Pancreas (tissue), 10 donors: ENCODE data around the gene KRTAP8-1. TPM values are rescaled to one million over a fixed set of nuclear protein-coding genes. Genes with fewer than 3 reads are reported as not detected.

Experiments used
- ATAC-seq, 4 donors: fragments of 200-7000 bp; cut with Tn5 transposase; one replicate each; pipeline versions ENCODE4 v1.8.0 to v1.9.1; 2020; ENCODE audit warnings: mild to moderate bottlenecking in 4 of 4, moderate library complexity in 4 of 4
- DNase-seq, 6 donors: peaks; one replicate each; pipeline ENCODE4 v3.0.0-alpha.2; 2020
- FAIRE-seq: peaks from 2 replicates; lab custom pipeline; 2012; peaks lifted over from hg19 to GRCh38; lab: Jason Lieb, UNC
- H3K27ac ChIP-seq, 4 donors: fragments of 200-600 bp; sonication (generic); 1 replicate in 3 of 4; 2 replicates in 1 of 4; pipeline versions ENCODE4 v1.5.0 to v1.8.0; 2020
- H3K27me3 ChIP-seq, 4 donors: fragments of 200-600 bp; one replicate each; pipeline ENCODE4 v1.8.0; 2021
- H3K36me3 ChIP-seq, 3 donors: fragments of 200-600 bp; sonication (generic) in 1 of 3; one replicate each; pipeline versions ENCODE4 v1.5.0 to v1.8.0; 2020 to 2021
- H3K4me1 ChIP-seq, 3 donors: fragments of 200-600 bp; one replicate each; pipeline ENCODE4 v1.8.0; 2021
- H3K4me3 ChIP-seq, 4 donors: fragments of 200-600 bp; sonication (generic) in 2 of 4; one replicate each; pipeline versions ENCODE4 v1.5.0 to v1.8.0; 2020 to 2021
- H3K9me3 ChIP-seq, 4 donors: fragments of 200-600 bp; one replicate each; pipeline ENCODE4 v1.8.0; 2021
- WGBS, 2 donors: extraction: QIAGEN DNeasy Blood & Tissue Kit; methylation state at CpG; one replicate each; pipeline ENCODE4 v1.1.7; 2013; 5-methylcytosine and 5-hydroxymethylcytosine counted together
- intact Hi-C, 3 donors: fragments of 100-400 bp; cut with DNase I; formaldehyde crosslinking; loops; one replicate each; pipeline versions ENCODE4 v1.11.1 to v1.14.2; 2022
- polyA plus RNA-seq, 2 donors: library from polyadenylated mRNA; stranded (reverse); fragments of 200-250 nt; gene quantifications; one replicate each; pipeline ENCODE4 v1.2.3, GENCODE V29; 2013
- total RNA-seq, 6 donors: library from RNA; stranded (reverse); fragmentation: NEBNext Ultra II Directional in 4 of 6; extraction: Animal tissue kit (Norgen Biotek cat#: 25700) in 4 of 6; gene quantifications; one replicate each; pipeline versions ENCODE4 v1.2.1 to v1.2.4, GENCODE V29; 2021 to 2023
- TF ChIP-seq, protein P1 (sequence below), 4 donors: fragments of 200-600 bp; sonication (generic) in 3 of 4; IDR thresholded peaks; one replicate each; pipeline versions ENCODE4 v1.5.0 to v1.8.0; 2021; ENCODE audit warnings: antibody characterized with exemption in 4 of 4
- donor health status: healthy with polysubstance abuse.
- donor health status: DM: no; HTN: no; CAD: no; lungs with moderate emphysema.
- donor health status: DM: no; HTN: no; CAD: no.
- donor health status: control.
- donor health status: control.
- donor health status: Bipolar disorder and iron deficiency.
- donor health status: DM: yes; HTN: yes; CAD: no.
- donor health status: DM: no; HTN: no; CAD: no.
- donor health status: DM: no; HTN: no; CAD: no.
- donor health status: DM: yes; HTN: yes; CAD: no.

Gene KRTAP8-1, protein sequence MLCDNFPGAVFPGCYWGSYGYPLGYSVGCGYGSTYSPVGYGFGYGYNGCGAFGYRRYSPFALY
- total RNA-seq (not detected), polyA plus RNA-seq (not detected)

DNA sequence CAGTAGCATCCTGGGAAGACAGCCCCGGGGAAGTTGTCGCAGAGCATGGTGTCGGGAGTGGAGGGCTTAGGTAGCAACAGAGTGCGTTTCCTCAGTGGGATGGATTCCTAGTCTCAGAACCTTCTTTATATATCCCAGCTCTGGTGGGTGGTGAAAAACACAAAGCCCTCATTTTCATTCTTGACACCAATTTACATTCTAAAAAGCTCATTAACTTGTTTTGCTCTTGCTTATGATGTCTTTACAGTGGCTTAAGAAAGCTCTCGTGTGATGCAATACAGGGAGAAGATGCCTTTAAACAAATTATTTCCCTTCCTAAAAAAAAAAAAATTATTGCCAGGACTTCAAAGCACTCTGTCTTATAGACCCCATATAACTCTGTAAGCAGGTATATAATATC, at the start of gene KRTAP8-1:
TSS of gene KRTAP8-1 (minus strand) at position 101 of the 400 bp plus-strand sequence. CDS start at position 47, 54 bp downstream.
- Histone ChIP-seq H3K27ac (no peak within 1 kb of the TSS), H3K4me1 (no peaks in the 10 kb centered on the region), H3K36me3 (no peaks in the 10 kb centered on the region), H3K27me3 (no peaks in the 10 kb centered on the region), H3K4me3 (no peak within 1 kb of the TSS), H3K9me3 (no peaks in the 10 kb centered on the region)
- FAIRE-seq (no peak), ATAC-seq (no peak), DNase-seq (no peak)
- WGBS, 2 donors = 86 to 94% methylated on average over 5 of the region's 5 CpGs
- TF ChIP-seq, protein P1, sequence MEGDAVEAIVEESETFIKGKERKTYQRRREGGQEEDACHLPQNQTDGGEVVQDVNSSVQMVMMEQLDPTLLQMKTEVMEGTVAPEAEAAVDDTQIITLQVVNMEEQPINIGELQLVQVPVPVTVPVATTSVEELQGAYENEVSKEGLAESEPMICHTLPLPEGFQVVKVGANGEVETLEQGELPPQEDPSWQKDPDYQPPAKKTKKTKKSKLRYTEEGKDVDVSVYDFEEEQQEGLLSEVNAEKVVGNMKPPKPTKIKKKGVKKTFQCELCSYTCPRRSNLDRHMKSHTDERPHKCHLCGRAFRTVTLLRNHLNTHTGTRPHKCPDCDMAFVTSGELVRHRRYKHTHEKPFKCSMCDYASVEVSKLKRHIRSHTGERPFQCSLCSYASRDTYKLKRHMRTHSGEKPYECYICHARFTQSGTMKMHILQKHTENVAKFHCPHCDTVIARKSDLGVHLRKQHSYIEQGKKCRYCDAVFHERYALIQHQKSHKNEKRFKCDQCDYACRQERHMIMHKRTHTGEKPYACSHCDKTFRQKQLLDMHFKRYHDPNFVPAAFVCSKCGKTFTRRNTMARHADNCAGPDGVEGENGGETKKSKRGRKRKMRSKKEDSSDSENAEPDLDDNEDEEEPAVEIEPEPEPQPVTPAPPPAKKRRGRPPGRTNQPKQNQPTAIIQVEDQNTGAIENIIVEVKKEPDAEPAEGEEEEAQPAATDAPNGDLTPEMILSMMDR (IDR thresholded peaks at IDR 0.05) = no peak
- intact Hi-C loops = no loop called here

DNA sequence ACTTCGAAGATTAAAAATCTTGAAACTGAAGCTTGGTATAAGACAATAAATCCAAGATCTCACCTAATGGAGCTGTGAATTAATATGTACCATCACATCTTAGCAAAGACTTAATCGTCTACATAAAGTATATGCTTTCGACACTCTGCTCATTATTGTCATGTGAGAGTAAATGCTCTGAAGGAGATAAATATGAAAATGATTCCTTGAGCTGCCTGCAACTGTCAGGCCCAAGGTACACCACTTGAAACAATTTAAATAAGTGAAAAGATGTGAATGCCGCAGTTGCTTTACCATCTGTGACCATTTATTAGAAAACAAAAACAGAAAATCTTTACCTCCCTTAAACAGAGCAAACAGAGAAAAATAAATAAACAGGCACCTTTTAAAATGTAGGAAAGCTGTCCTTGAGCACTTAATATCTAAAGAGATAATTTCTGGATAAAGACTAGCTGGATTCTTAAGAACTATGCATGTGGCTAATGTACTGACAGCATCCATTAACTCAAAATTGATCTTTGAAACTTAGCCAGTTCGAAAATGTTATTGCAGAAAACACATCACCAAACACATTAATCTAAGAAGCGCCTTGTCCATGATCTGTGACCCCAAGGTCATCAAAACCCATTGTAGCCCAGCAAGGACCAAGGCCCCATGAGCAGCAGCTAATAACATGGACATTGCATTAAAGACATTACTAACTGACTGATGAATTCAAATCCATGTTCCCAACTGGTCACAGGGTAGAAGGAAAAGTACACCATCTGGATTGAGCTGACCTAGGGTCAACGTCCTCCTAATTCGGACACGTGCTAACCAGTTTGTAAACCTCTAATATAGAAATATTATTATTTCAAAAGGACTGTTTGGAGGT, 34.8 kb upstream of the KRTAP8-1 start:
- FAIRE-seq (no peak), DNase-seq (no peak), ATAC-seq (no peak)
- WGBS, 2 donors = 61 to 62% methylated on average over 9 of the region's 9 CpGs
- Histone ChIP-seq H3K27ac (no peak overlapping the region), H3K4me1 (no peaks in the 10 kb centered on the region), H3K4me3 (no peak overlapping the region), H3K36me3 (no peaks in the 10 kb centered on the region), H3K27me3 (no peaks in the 10 kb centered on the region), H3K9me3 (no peaks in the 10 kb centered on the region)
- intact Hi-C loops = no loop called here
- TF ChIP-seq, protein P1 (IDR thresholded peaks at IDR 0.05) = no peak

DNA sequence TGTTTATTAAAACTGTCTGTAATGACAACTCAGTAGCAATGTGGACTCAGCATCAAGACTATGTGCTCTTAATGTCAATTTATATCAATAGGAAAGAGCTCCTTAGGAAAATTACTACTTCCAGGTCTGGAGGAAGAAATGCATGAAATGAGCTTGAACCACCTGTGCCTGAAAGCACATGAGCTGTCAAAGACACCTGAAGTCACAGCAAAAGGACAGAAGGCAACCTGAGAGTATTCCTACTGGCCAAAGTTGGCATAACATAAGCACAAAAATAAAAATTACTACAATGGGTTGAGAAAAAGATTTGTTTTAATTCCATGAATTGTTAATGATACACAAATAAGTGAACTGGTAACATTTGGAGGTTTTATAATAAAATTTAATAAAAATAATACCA, 29.9 kb upstream of the KRTAP8-1 start:
- H3K4me1 ChIP-seq = no peaks in the 10 kb centered on the region
- ATAC-seq (no peak), DNase-seq (no peak), FAIRE-seq (no peak)
- no peaks in the 10 kb centered on the region for H3K27me3 ChIP-seq
- TF ChIP-seq, protein P1 (IDR thresholded peaks at IDR 0.05) = no peak
- H3K36me3 ChIP-seq = no peaks in the 10 kb centered on the region
- intact Hi-C loops = no loop called here
- no peaks in the 10 kb centered on the region for H3K9me3 ChIP-seq
- no peak overlapping the region for H3K27ac ChIP-seq
- no peak overlapping the region for H3K4me3 ChIP-seq

DNA sequence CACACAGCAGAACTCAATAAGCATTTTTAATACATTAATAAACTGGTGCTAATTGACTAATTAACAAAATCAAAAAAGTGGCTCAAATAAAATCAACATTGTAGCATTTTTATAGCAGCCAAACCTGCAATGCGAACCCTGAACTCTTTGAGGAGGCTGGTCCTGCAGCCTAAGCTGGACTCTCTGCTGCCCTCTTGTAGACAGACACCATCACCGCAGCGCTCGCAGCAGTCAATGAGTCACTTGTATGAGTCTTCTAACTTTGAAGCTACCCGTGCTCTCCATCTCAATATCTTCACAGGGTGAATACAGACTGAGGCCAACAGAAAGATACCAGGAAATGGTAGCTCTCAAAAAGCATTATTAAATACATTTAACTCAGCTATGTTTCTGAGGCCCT, 26.2 kb upstream of the KRTAP8-1 start:
- Histone ChIP-seq H3K9me3 (no peaks in the 10 kb centered on the region), H3K4me3 (no peak overlapping the region), H3K4me1 (no peaks in the 10 kb centered on the region), H3K27me3 (no peaks in the 10 kb centered on the region), H3K27ac (no peak overlapping the region), H3K36me3 (no peaks in the 10 kb centered on the region)
- 12 to 18% methylated on average over 5 of the region's 5 CpGs for WGBS, 2 donors
- FAIRE-seq = no peak
- intact Hi-C loops = no loop called here
- TF ChIP-seq, protein P1 (IDR thresholded peaks at IDR 0.05) = peak in 2 of 4 donors; percentile 22 to 27
- peak in 5 of 6 donors; percentile 13 to 69 (median 50) for DNase-seq
- peak; percentile 64 to 86 (median 78) for ATAC-seq

DNA sequence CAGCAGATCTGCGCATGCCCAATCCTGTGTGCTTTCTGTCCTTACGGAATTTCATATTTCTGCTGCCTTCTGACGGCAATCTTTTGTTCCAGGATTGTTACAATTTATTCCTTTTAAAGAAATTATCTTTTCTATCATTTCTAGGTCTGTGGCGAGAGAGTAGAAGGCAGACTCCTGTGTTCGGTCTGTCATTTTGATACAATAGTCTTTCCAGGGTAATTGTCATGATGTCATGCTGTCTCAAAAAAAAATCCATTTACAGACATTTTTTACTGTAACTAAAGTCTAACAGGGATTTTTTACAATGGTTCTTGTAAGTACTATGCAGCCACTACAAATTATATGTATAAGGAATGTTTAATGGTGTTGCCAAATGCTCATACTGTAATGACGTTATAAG, 25.5 kb upstream of the KRTAP8-1 start:
- DNase-seq (no peak), ATAC-seq (no peak), FAIRE-seq (no peak)
- Histone ChIP-seq H3K9me3 (no peaks in the 10 kb centered on the region), H3K27ac (no peak overlapping the region), H3K27me3 (no peaks in the 10 kb centered on the region), H3K36me3 (no peaks in the 10 kb centered on the region), H3K4me1 (no peaks in the 10 kb centered on the region), H3K4me3 (no peak overlapping the region)
- 91 to 92% methylated on average over 6 of the region's 6 CpGs for WGBS, 2 donors
- TF ChIP-seq, protein P1 (IDR thresholded peaks at IDR 0.05) = no peak
- intact Hi-C loops = no loop called here
